Adrenal gland (tissue), 5 donors: ENCODE results near the gene OR1N1.
A peak's percentile ranks its signal among the peaks of the same experiment; 100 is the strongest.

ENCODE experiments used
- CTCF ChIP-seq, 6 experiments: fragments of 450-650 bp in 4 of 6; fragments of 200-600 bp in 2 of 6; sonication (generic) in 1 of 6; IDR thresholded peaks; 1 replicate in 5 of 6; 2 replicates in 1 of 6; pipeline versions ENCODE4 v1.5.1 to v1.8.0; 2016 to 2021; ENCODE audit warnings: antibody characterized with exemption in 6 of 6, mild to moderate bottlenecking in 2 of 6, moderate library complexity in 1 of 6
- POLR2A ChIP-seq, 2 donors: fragments of 450-650 bp; IDR thresholded peaks; one replicate each; pipeline ENCODE4 v1.6.1; 2017; ENCODE audit warnings: antibody characterized with exemption in 2 of 2, mild to moderate bottlenecking in 2 of 2, moderate library complexity in 1 of 2
- donor health status: DM: no; HTN: no; CAD: no.

- TF ChIP-seq CTCF (IDR thresholded peaks at IDR 0.05), result peak; percentile 42 to 60 (median 54)
- no peak for TF ChIP-seq POLR2A (IDR thresholded peaks at IDR 0.05)
These were observed 28.2 kb downstream of the OR1N1 start for GRCh38 chr9:122498883-122499288.
